Measurements from ENCODE around the gene GMPR. TPM values are rescaled to one million over a fixed set of nuclear protein-coding genes. Genes with fewer than 3 reads are reported as not detected.

GMPR gene
- total RNA-seq, 1 experiment from 2014 or later, result 24.0 TPM

DNA sequence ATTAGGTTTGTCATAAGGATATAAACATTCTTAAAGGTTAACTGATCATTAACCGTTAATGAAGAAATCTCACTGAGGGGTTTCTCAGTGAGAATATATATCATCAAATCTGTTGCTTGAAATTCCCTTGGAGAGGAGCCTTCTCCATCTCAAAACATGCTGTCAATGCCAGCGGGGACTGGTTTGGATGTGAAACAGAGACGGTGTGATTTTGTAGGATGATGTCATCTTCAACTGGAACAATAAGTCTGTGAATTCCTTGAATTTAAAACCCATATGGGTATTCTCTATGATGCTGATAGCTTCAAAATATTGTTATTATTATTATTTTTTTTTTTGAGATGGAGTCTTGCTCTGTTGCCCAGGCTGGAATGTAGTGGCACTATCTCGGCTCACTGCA lies 75.9 kb downstream of the GMPR start:
- DNase-seq (ENCODE audit: low read depth, low spot score), result no peak
- intact Hi-C loops (cut with micrococcal nuclease), result no loop called here
- ChIA-PET POLR2A (no interaction called here), CTCF (no interaction called here), RAD21 (ENCODE audit: low non-redundant PET in 1 of 2, low total read pairs in 2 of 2, uncharacterized antibody in 2 of 2, unreplicated experiment in 2 of 2) (no interaction called here)
- no peaks in the 10 kb centered on the region for H4K20me1 ChIP-seq (ENCODE audit: insufficient read depth)
- no peak overlapping the region for H3K9ac ChIP-seq (ENCODE audit: low read length)
- no peak overlapping the region for H3K4me2 ChIP-seq (ENCODE audit: low read length)
- no peaks in the 10 kb centered on the region for H3K36me3 ChIP-seq (ENCODE audit: control insufficient read depth in 1 of 2, insufficient read depth in 2 of 2, low read length in 2 of 2)
- TF ChIP-seq SP1 (IDR thresholded peaks at IDR 0.05; ENCODE audit: low read depth), result no peak
- TF ChIP-seq, protein P1, sequence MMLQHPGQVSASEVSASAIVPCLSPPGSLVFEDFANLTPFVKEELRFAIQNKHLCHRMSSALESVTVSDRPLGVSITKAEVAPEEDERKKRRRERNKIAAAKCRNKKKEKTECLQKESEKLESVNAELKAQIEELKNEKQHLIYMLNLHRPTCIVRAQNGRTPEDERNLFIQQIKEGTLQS (IDR thresholded peaks at IDR 0.05), result no peak
- no peak for TF ChIP-seq ELF1 (IDR thresholded peaks at IDR 0.05; ENCODE audit: borderline replicate concordance, low read depth)
- no peak for TF ChIP-seq ZNF274 (IDR thresholded peaks at IDR 0.05; ENCODE audit: low read depth, low read length)
- TF ChIP-seq RAD21 (IDR thresholded peaks at IDR 0.05; ENCODE audit: low read depth), result no peak
- TF ChIP-seq, protein P2, sequence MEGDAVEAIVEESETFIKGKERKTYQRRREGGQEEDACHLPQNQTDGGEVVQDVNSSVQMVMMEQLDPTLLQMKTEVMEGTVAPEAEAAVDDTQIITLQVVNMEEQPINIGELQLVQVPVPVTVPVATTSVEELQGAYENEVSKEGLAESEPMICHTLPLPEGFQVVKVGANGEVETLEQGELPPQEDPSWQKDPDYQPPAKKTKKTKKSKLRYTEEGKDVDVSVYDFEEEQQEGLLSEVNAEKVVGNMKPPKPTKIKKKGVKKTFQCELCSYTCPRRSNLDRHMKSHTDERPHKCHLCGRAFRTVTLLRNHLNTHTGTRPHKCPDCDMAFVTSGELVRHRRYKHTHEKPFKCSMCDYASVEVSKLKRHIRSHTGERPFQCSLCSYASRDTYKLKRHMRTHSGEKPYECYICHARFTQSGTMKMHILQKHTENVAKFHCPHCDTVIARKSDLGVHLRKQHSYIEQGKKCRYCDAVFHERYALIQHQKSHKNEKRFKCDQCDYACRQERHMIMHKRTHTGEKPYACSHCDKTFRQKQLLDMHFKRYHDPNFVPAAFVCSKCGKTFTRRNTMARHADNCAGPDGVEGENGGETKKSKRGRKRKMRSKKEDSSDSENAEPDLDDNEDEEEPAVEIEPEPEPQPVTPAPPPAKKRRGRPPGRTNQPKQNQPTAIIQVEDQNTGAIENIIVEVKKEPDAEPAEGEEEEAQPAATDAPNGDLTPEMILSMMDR (IDR thresholded peaks at IDR 0.05 in 2 of 3, conservative IDR thresholded peaks at IDR 0.05 in 1 of 3; ENCODE audit: borderline replicate concordance in 1 of 3, insufficient read depth in 1 of 3, low read depth in 2 of 3, low read length in 2 of 3), result no peak
- TF ChIP-seq POLR2AphosphoS5 (IDR thresholded peaks at IDR 0.05; ENCODE audit: low read depth, low read length), result no peak
- TF ChIP-seq SIN3A (IDR thresholded peaks at IDR 0.05; ENCODE audit: low read depth), result no peak
- TF ChIP-seq FOSL1 (IDR thresholded peaks at IDR 0.05; ENCODE audit: low read depth), result no peak
- TF ChIP-seq, protein P3, sequence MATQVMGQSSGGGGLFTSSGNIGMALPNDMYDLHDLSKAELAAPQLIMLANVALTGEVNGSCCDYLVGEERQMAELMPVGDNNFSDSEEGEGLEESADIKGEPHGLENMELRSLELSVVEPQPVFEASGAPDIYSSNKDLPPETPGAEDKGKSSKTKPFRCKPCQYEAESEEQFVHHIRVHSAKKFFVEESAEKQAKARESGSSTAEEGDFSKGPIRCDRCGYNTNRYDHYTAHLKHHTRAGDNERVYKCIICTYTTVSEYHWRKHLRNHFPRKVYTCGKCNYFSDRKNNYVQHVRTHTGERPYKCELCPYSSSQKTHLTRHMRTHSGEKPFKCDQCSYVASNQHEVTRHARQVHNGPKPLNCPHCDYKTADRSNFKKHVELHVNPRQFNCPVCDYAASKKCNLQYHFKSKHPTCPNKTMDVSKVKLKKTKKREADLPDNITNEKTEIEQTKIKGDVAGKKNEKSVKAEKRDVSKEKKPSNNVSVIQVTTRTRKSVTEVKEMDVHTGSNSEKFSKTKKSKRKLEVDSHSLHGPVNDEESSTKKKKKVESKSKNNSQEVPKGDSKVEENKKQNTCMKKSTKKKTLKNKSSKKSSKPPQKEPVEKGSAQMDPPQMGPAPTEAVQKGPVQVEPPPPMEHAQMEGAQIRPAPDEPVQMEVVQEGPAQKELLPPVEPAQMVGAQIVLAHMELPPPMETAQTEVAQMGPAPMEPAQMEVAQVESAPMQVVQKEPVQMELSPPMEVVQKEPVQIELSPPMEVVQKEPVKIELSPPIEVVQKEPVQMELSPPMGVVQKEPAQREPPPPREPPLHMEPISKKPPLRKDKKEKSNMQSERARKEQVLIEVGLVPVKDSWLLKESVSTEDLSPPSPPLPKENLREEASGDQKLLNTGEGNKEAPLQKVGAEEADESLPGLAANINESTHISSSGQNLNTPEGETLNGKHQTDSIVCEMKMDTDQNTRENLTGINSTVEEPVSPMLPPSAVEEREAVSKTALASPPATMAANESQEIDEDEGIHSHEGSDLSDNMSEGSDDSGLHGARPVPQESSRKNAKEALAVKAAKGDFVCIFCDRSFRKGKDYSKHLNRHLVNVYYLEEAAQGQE (IDR thresholded peaks at IDR 0.05; ENCODE audit: low read depth), result no peak
- TF ChIP-seq, protein P4, sequence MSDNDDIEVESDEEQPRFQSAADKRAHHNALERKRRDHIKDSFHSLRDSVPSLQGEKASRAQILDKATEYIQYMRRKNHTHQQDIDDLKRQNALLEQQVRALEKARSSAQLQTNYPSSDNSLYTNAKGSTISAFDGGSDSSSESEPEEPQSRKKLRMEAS (IDR thresholded peaks at IDR 0.05), result no peak
- no peak for TF ChIP-seq TCF7L2 (IDR thresholded peaks at IDR 0.05; ENCODE audit: borderline replicate concordance, extremely low read depth, insufficient read depth, insufficient read length)
- TF ChIP-seq SRF (IDR thresholded peaks at IDR 0.05; ENCODE audit: low read depth), result no peak
- no peaks in the 10 kb centered on the region for H3K79me2 ChIP-seq (ENCODE audit: insufficient read depth, low read length)
- no peaks in the 10 kb centered on the region for H3K9me2 ChIP-seq (ENCODE audit: insufficient read depth)
- H3K27ac ChIP-seq (ENCODE audit: low read depth, low read length), result no peak overlapping the region
- H3K4me1 ChIP-seq (ENCODE audit: control insufficient read depth in 1 of 2, insufficient read depth in 2 of 2, low read length in 2 of 2), result peaks cover 14 to 27% of the 10 kb centered on the region in 2 experiments
- H3K9me3 ChIP-seq (ENCODE audit: control insufficient read depth in 1 of 2, insufficient read depth in 1 of 2, low read depth in 1 of 2, low read length in 2 of 2), result no peaks in the 10 kb centered on the region
- no peak for ATAC-seq
- BruUV-seq (replicated peaks), result no TSS peak
- H3K27me3 ChIP-seq (ENCODE audit: insufficient read depth, low read length), result no peaks in the 10 kb centered on the region
- H3K4me3 ChIP-seq (replicated peaks in 1 of 2; ENCODE audit: low read depth in 1 of 2, low read length in 2 of 2), result no peak overlapping the region
- H2AFZ ChIP-seq (ENCODE audit: low read depth, low read length, poor library complexity, severe bottlenecking), result no peak overlapping the region
